GM19452 (cell line): ENCODE results near the gene DGKI.

Experiments
- ATAC-seq: cut with Tn5 transposase; IDR thresholded peaks from one replicate; pipeline ENCODE4 v1.9.1; 2021; ENCODE audit not compliant: unreplicated experiment

DGKI gene

GRCh38 chr7:137846827-137847567 is at the start of gene DGKI:
Gene DGKI (minus strand): TSS chr7:137846974.
- peak; percentile 52 for ATAC-seq

DNA sequence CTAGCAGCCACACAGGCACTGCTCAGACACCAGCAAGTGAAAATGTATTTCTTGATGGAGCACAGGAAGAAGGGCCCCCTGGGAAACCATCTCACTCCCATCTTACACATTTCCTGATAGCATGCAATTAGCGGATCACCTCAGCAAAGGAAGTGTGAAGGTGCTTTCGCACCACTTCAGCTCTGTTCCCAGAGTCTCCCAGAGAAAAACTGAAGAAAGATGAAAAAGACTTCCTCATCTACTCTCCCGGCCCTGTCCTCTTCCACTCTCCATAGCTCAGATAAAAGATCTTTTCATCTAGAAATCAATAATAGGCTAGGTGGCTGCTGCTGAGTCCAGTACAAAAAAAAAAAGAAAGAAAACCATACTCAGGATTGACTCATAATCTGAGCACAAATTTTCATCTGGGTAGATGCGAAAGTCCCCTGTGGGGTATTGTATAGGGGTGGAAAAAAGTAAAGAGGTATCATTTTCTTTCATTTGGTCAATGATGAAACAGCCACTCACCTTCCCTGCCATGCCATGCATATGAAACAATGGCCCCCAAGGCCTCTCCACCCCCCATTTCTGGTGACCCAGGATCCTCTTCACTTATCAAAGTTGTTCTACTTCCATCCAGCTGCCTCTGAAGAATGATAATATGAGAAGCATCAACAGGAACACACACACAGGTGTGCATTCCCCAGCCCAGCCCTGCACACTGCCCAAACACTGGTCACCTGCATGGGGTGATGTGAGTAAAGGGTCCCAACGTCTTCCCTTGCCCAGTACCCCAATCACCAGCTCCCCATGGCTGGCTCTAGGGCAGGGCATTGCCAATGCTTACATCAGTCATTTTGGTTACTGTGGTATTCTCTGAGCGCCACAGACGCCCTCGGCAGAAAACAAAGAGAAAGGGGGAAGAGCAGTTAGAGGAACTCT is 48.8 kb upstream of the DGKI start:
- ATAC-seq: peak; percentile 80

DNA sequence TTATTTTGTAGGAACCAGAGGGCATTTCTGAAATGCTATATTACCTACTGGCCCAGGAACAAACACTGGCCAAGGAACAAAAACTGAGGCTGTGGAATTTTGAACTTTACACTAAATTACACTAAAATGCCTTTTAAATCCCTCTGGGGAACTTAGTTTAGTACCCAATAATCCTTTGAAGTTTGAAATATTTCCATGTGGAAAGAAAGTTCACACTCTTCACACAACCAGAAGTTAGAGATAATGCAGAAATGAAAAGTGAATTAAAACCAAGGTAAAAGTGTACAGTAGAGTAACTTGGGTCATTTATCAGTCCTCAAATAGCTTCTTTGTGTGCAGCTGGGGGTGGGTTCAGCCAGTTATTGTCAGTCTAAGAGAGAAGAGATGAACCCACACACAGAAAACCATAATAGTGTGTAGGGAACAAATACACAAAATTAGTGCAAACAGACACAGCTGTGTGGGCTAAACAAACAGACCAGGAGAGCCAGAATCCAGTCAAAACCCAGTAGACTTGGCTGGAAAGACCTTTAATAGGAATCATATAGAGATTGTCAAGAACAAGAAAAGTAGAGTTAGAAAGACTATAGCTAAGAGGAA is 46.5 kb upstream of the DGKI start:
- ATAC-seq: no peak

DNA sequence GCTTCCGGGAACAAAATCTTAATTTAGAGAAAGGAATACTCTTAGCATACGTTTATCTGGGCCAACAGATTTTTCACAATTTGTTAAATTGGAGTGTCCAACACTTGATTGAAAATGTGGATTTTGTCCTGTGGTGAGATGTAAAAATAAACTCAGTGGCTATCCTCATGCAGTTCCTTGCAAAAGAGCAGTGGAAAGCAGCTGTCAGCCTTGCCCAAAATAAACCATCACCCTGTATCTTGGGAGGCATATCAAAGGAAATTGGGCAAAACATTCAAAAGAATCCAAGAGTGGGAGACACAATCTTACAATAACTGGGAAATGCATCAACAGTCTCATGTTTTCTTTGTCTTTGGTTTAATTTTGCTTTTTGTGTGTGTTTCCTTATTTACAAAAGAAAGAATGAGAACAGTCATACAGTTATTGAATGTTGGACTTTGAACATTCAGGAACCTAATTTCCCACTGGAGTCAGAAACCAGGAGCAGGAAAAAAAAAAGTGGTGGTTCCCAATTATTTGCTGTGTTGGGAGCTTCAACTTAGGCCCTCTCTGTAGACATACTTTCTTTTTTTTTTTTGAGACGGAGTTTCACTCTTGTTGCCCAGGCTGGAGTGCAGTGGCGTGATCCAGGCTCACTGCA is 44.4 kb upstream of the DGKI start:
- ATAC-seq: no peak

- no peak for ATAC-seq
Measured at GRCh38 chr7:137890449-137890921, 43.7 kb upstream of the DGKI start.

DNA sequence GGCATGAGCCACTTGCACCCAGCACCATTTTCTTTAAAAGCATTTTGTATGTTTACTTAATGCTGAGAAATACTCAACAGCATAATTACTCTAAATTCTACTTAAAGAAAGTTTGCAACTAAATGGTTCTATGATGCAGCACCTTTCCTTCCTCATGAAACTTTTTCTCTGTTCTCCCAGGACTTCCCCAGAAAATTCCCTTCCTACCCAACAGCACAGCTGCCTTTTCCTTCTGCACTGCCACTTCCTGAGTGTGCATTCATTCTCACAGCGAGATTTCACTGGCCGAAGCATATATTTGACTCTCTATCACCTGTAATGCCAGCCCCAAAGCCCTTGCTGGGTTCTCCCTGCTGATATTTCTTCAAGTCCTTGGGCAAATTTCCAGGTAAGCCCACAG is 41.5 kb upstream of the DGKI start:
- ATAC-seq: no peak

DNA sequence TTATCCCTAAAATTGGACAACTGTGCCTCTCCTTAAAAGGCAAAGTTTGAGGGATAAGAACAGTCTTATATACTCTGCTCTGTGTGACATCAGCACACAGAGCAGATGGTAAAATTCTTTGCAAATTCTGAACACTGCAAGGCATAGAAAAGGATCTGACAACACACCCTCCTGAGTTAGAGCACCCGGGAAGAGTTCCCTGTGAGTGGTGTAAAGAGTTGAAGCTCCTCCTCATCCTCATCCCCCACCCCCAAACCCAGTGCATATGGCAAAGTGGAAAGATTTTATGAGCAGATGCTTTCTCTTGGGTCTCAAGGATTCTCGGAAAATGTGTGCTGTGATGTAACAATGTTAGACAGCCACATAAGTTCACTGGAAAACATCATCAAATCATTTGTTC is 40.0 kb upstream of the DGKI start:
- ATAC-seq: no peak

DNA sequence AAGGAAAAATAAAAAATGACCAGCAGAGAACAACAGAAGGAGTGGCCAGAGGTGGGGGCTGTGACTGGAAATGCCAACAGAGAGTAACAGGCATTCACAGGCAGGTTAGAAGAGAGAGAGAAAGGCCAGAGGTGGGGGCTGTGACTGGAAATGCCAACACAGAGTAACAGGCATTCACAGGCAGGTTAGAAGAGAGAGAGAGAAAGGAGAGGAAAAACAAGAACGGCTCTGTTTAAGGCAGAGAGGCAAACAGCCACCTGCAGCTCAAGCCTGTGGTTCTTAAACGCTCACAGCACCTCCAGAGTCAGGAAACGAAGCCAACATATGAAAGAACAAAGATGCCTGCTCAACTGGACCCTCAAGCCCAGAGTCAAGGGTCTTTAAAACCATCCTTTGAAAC is 39.5 kb upstream of the DGKI start:
- no peak for ATAC-seq

DNA sequence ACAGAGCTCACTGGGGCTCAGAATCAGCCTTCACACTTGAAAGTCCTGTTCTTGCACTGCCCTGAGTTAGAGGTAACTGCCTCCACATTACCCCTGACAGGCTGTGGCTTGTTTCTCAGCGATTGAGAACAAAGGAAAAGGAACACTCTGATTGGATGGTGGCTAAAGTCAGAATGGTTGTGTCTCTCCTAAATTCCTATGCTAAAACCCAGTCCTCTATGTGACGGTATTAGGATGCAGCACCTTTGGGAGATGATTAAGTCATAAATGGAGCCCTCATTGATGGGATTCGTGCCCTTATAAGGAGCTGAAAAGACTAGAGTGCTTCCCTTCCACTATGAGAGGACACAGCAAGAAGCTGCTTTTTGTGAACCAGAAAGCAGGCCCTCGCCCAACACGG is 38.9 kb upstream of the DGKI start:
- no peak for ATAC-seq

DNA sequence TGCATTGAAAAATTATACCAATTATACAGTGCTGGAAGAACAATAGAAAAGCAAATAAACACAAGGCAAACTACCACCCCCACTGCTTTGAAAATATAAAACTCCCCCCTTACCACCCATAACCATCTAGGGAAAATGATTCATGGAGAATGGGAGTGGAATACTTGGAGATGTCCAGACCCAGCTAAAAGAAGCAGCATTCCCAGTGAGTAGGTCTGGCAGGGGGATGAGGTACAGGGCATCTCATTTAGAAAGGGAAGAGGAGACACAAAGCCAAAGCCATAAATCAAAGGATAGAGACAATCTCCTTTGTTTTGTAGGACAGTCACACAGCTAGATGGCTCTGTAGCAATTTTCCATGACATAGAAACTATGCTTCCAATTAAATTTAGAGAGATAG is 36.0 kb upstream of the DGKI start:
- no peak for ATAC-seq

DNA sequence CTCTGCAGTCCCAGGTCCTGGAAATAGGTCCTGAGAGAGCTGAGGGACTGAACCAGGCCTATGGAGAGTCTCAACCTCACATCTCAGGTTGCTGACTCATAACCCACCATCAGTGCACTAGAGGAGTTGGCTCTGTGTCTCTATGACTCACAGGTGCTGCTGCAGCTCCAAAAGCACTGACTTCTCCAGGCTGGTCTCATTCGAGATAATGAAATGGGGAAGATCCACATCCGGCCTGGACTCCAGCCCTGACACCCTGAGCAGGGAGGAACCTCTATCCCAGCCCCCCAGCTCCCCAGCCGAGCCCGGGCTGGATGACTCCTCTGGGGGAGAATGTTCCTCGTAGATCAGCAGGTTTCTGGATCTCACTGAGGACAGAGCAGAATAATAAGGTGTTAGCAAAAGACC is 35.5 kb upstream of the DGKI start:
- ATAC-seq: peak; percentile 94

DNA sequence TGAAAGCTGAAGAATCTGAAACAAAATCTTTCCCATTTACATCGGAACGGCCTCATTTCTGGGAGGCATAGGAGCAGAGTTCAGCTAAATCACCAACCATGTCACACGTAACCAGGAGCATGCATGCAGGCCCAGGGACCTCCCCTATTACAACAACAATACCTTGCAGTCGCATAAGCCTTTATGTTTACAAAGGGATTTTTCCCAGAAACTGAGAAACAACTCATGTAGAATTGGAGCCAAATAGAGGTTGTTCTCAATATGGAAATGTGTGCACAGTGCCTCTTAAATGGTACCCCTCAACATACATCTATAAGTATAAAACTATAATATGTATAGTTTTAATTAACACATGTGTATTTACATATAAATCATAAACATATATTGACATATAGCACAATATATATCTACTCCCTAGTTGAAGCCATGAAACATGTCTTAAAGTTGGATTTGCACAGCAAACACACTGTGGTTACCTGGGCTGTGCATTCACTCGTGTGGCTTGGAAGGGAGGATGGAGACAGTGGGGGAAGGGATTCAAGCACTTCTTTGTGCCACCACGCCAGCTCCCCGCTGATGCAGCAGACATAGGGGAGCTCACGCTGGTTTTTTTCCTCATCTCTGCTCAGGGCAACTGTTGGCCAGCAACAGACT is 35.0 kb upstream of the DGKI start:
- no peak for ATAC-seq

DNA sequence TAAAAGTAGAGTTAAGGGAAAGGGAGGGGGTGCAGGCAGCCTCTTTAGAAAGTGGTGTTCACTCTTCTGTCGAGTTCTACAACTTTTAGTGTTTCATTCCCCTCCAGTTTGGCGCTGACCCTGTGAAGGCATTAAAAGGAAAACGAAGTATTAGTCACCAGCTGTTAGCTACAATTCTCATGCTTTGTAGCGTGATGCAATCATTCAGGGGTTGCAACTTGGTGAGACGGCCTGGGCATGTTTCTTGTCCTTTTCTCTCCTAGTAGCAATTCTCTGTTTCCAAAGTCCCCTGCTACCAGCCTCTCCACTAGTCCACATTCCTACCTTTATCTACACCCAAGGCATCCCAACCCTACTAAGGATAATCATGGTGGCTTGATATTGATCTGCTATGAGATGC is 33.7 kb upstream of the DGKI start:
- no peak for ATAC-seq

DNA sequence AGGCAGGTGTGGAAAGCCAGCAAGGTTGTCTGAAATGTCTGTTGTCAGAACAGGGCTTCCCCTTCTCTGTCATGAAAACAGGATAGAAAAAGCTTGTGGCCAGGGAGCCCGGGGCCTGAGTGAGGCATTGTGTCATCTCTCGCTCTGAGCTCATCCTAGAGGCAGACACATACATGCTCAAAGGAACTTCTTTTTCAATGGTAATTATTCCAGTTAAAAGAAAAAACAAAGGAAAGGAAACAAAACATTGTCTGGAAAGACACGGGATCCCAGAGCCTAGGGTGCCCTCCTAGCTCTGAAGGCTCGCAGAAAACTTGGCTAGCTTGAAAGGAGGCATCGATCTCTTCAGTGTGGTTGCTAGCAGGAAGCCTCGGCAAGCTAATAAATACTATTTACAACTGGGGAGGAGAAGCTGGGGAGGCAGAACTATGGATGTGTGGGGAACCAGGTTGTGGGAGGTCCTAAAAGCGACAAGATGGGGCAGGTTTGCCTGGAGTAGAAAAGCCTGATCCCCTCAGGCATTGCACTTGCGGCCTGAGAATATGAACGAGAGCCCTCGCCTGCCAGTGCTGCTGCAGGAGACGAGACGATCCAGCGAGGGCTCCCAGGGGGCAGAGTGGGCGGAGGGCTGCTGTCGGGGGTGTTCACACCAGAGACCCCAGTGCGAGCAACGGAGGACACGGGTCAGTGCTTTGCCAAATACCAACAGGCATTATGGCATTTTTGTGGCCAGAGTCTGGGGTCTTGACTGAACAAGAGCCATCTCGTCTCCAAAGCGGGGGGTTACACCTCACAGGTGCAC is 32.8 kb upstream of the DGKI start:
- ATAC-seq: no peak

GRCh38 chr7:137878333-137878961 is 31.7 kb upstream of the DGKI start:
- ATAC-seq: no peak

DNA sequence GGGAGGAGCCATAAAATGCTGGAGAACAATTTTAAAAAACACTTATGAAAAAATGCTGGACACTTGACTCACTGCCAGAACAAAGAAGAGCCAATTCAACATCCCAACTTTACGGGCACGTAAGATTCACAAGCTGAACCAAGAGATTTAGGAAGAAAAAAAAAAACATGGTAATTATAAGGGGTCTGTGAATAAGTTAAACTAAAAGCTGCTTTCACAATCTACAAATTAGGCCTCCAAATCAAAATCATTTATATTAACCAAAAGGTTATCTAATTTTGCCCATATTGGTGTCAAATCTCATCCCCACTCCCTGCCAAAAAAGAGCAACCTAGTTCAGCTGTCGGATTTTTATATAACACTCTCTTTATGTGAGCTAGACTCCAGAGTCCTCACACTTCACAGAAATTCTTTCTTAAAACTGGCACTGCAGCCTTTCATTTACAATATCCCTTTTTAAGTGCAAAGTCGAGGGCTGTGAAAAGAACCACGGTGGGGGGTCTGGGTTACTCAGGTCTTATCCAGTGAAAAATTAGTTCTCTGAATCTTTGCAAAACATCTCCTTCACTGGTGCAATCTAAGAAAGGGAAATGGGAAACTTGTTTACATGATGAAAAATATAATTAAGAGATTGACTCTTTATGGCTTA is 30.4 kb upstream of the DGKI start:
- ATAC-seq: no peak

- no peak for ATAC-seq
Measured at GRCh38 chr7:137875746-137876145, 29.0 kb upstream of the DGKI start.

GRCh38 chr7:137873979-137874777 is 27.4 kb upstream of the DGKI start:
- no peak for ATAC-seq
